ENCODE data around the gene CALR3.

The CALR3 gene

GRCh38 chr19:16527334-16527935 lies 31.5 kb upstream of the CALR3 start:
- no peak overlapping the region for H2AFZ ChIP-seq (ENCODE audit: low read depth, low read length, severe bottlenecking)
- H4K20me1 ChIP-seq (ENCODE audit: low read depth, low read length) = no peaks in the 10 kb centered on the region
- H3K4me2 ChIP-seq (ENCODE audit: low read depth, low read length, poor library complexity, severe bottlenecking) = no peak overlapping the region
- TF ChIP-seq EZH2phosphoT487 (conservative IDR thresholded peaks at IDR 0.05; ENCODE audit: low read length) (no peak), CTCF (IDR thresholded peaks at IDR 0.05; ENCODE audit: insufficient read depth, low read length, poor library complexity, severe bottlenecking) (no peak)
- H3K27me3 ChIP-seq (ENCODE audit: low read length) = no peaks in the 10 kb centered on the region
- no peaks in the 10 kb centered on the region for H3K9me2 ChIP-seq (replicated peaks; ENCODE audit: insufficient read depth, low read length)
- H3K4me3 ChIP-seq (ENCODE audit: insufficient read depth, low read length, poor library complexity, severe bottlenecking) = no peak overlapping the region
- no peak overlapping the region for H3K27ac ChIP-seq (ENCODE audit: low read depth, low read length)
- H3K9me3 ChIP-seq (ENCODE audit: insufficient read depth, low read length) = no peaks in the 10 kb centered on the region
- H3K36me3 ChIP-seq (ENCODE audit: low read length) = no peaks in the 10 kb centered on the region
- H3K9ac ChIP-seq (ENCODE audit: low read length) = no peak overlapping the region
- no peaks in the 10 kb centered on the region for H3F3A ChIP-seq (ENCODE audit: insufficient read depth)
- H3K79me2 ChIP-seq (ENCODE audit: insufficient read depth, low read length) = peaks cover 8% of the 10 kb centered on the region; the same call in 1 of the 2 replicates

GRCh38 chr19:16525751-16526481 lies 29.9 kb upstream of the CALR3 start:
- Histone ChIP-seq H3K4me3 (ENCODE audit: insufficient read depth, low read length, poor library complexity, severe bottlenecking) (no peak overlapping the region), H4K20me1 (ENCODE audit: low read depth, low read length) (no peaks in the 10 kb centered on the region), H3K9me3 (ENCODE audit: insufficient read depth, low read length) (no peaks in the 10 kb centered on the region)

GRCh38 chr19:16524991-16525734 lies 29.2 kb upstream of the CALR3 start:
- Histone ChIP-seq H3K9ac (ENCODE audit: low read length) (no peak overlapping the region), H3F3A (ENCODE audit: insufficient read depth) (no peaks in the 10 kb centered on the region), H3K27ac (ENCODE audit: low read depth, low read length) (no peak overlapping the region), H2AFZ (ENCODE audit: low read depth, low read length, severe bottlenecking) (no peak overlapping the region), H3K9me3 (ENCODE audit: insufficient read depth, low read length) (no peaks in the 10 kb centered on the region), H3K27me3 (ENCODE audit: low read length) (no peaks in the 10 kb centered on the region), H3K36me3 (ENCODE audit: low read length) (no peaks in the 10 kb centered on the region), H3K9me2 (replicated peaks; ENCODE audit: insufficient read depth, low read length) (no peaks in the 10 kb centered on the region), H3K4me3 (ENCODE audit: insufficient read depth, low read length, poor library complexity, severe bottlenecking) (no peak overlapping the region), H4K20me1 (ENCODE audit: low read depth, low read length) (no peaks in the 10 kb centered on the region), H3K4me2 (ENCODE audit: low read depth, low read length, poor library complexity, severe bottlenecking) (no peak overlapping the region), H3K79me2 (ENCODE audit: insufficient read depth, low read length) (peaks cover 8% of the 10 kb centered on the region; the same call in 1 of the 2 replicates)
- no peak for TF ChIP-seq CTCF (IDR thresholded peaks at IDR 0.05; ENCODE audit: insufficient read depth, low read length, poor library complexity, severe bottlenecking)
- TF ChIP-seq EZH2phosphoT487 (conservative IDR thresholded peaks at IDR 0.05; ENCODE audit: low read length) = no peak

More at GRCh38 chr19:16525751-16526481, 29.9 kb upstream of the CALR3 start:
- TF ChIP-seq EZH2phosphoT487 (conservative IDR thresholded peaks at IDR 0.05; ENCODE audit: low read length) (no peak), CTCF (IDR thresholded peaks at IDR 0.05; ENCODE audit: insufficient read depth, low read length, poor library complexity, severe bottlenecking) (no peak)
- no peaks in the 10 kb centered on the region for H3K36me3 ChIP-seq (ENCODE audit: low read length)
- H3K9ac ChIP-seq (ENCODE audit: low read length) = no peak overlapping the region
- no peaks in the 10 kb centered on the region for H3K27me3 ChIP-seq (ENCODE audit: low read length)
- no peak overlapping the region for H3K4me2 ChIP-seq (ENCODE audit: low read depth, low read length, poor library complexity, severe bottlenecking)
- peaks cover 8% of the 10 kb centered on the region; the same call in 1 of the 2 replicates for H3K79me2 ChIP-seq (ENCODE audit: insufficient read depth, low read length)
- H2AFZ ChIP-seq (ENCODE audit: low read depth, low read length, severe bottlenecking) = no peak overlapping the region
- no peak overlapping the region for H3K27ac ChIP-seq (ENCODE audit: low read depth, low read length)
- no peaks in the 10 kb centered on the region for H3F3A ChIP-seq (ENCODE audit: insufficient read depth)
- no peaks in the 10 kb centered on the region for H3K9me2 ChIP-seq (replicated peaks; ENCODE audit: insufficient read depth, low read length)

Data from SU-DHL-6 (cell line).